Measurements from ENCODE around the gene ENO2. TPM values are rescaled to one million over a fixed set of nuclear protein-coding genes. Genes with fewer than 3 reads are reported as not detected.

The ENO2 gene
- total RNA-seq, 1 experiment from 2014 or later: 166 TPM

DNA sequence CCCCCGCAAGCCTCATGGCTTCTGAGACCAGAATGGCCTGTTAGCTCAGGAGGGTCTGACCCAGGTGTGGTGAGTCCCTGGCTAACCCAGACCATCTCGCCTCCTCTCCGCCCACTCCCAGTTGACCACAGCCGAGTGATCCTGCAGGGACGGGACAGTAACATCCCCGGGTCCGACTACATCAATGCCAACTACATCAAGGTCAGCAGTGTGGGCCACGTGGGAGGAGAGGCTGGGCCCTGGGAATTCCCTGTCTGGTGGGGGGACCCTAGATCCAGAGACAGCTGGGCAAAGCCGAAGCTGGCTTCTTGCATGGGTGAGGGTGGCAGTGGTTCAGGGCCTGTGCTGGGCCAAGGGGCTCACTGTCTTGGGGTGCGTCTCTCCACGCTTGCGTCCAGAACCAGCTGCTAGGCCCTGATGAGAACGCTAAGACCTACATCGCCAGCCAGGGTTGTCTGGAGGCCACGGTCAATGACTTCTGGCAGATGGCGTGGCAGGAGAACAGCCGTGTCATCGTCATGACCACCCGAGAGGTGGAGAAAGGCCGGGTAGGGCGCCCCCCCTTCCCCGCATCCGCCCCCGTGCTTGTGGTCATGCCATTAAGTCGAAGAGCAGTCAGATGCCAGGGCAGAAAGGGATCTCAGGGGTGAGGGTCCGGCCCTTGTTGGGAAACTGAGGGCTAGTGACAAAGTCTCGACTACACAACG lies 41.8 kb downstream of the ENO2 start:
- H2BK15ac ChIP-seq (ENCODE audit: low read depth, low read length): no peak overlapping the region
- no peak overlapping the region for H3K4me3 Mint-ChIP-seq
- no peaks in the 10 kb centered on the region for H3K9me3 Mint-ChIP-seq
- DNase-seq: no peak
- no peak overlapping the region for H3K14ac ChIP-seq (ENCODE audit: insufficient read depth, low read length)
- no peak overlapping the region for H3K18ac ChIP-seq (ENCODE audit: insufficient read length, low read depth, low read length)
- H4K5ac ChIP-seq (ENCODE audit: insufficient read length, low read depth, low read length): no peak overlapping the region
- no peaks in the 10 kb centered on the region for H3K79me2 ChIP-seq (ENCODE audit: insufficient read depth, low read length)
- H4K20me1 ChIP-seq (ENCODE audit: control insufficient read depth, insufficient read depth, insufficient read length): no peaks in the 10 kb centered on the region
- no peak overlapping the region for H3K9ac ChIP-seq (ENCODE audit: extremely low read depth, insufficient read length, low read length)
- H3K56ac ChIP-seq (ENCODE audit: insufficient read length, low read depth, low read length): no peak overlapping the region
- no peak overlapping the region for H3K23ac ChIP-seq (ENCODE audit: insufficient read length, low read depth, low read length)
- H2BK20ac ChIP-seq (ENCODE audit: low read depth, low read length, poor library complexity, severe bottlenecking): no peak overlapping the region
- no peaks in the 10 kb centered on the region; the same call in 1 of the 2 replicates for H3K27me3 Mint-ChIP-seq (ENCODE audit: low read depth)
- no peak overlapping the region for H3K27ac ChIP-seq (ENCODE audit: insufficient read length, low read depth, low read length)
- no peak overlapping the region for H4K8ac ChIP-seq (replicated peaks; ENCODE audit: insufficient read length, low read depth, low read length)
- H2BK12ac ChIP-seq (ENCODE audit: insufficient read length, low read depth, low read length): no peak overlapping the region
- no peak overlapping the region for H2BK120ac ChIP-seq (ENCODE audit: low read depth, low read length, poor library complexity, severe bottlenecking)
- H2BK5ac ChIP-seq (ENCODE audit: insufficient read length, low read length): no peak overlapping the region
- H3K4me1 ChIP-seq (ENCODE audit: insufficient read depth, low read length): peaks cover 2% of the 10 kb centered on the region; the same call in 1 of the 2 replicates
- H3K23me2 ChIP-seq (ENCODE audit: insufficient read length, low read depth, low read length, poor library complexity, severe bottlenecking): peaks cover under 1% of the 10 kb centered on the region
- TF ChIP-seq, protein P1, sequence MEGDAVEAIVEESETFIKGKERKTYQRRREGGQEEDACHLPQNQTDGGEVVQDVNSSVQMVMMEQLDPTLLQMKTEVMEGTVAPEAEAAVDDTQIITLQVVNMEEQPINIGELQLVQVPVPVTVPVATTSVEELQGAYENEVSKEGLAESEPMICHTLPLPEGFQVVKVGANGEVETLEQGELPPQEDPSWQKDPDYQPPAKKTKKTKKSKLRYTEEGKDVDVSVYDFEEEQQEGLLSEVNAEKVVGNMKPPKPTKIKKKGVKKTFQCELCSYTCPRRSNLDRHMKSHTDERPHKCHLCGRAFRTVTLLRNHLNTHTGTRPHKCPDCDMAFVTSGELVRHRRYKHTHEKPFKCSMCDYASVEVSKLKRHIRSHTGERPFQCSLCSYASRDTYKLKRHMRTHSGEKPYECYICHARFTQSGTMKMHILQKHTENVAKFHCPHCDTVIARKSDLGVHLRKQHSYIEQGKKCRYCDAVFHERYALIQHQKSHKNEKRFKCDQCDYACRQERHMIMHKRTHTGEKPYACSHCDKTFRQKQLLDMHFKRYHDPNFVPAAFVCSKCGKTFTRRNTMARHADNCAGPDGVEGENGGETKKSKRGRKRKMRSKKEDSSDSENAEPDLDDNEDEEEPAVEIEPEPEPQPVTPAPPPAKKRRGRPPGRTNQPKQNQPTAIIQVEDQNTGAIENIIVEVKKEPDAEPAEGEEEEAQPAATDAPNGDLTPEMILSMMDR (conservative IDR thresholded peaks at IDR 0.05): no peak
- no CpG with 5 or more reads among the region's 28 CpGs for WGBS (ENCODE audit: extremely low coverage, insufficient read length, low lambda C conversion rate)
- no peak overlapping the region for H2AFZ ChIP-seq (ENCODE audit: low read length)
- no peak overlapping the region for H4K91ac ChIP-seq (ENCODE audit: insufficient read length, low read depth, low read length)
- H3K36me3 Mint-ChIP-seq (ENCODE audit: insufficient read depth in 1 of 3, low read depth in 3 of 3): peaks cover 0 to 6% (median 0%) of the 10 kb centered on the region in 3 experiments; a peak in 4 of 7 replicates
- peaks cover 23 to 37% of the 10 kb centered on the region in 2 experiments for H3K4me1 Mint-ChIP-seq
- H3K79me1 ChIP-seq (ENCODE audit: insufficient read depth, low read depth, low read length, poor library complexity, severe bottlenecking): no peaks in the 10 kb centered on the region
- H3K9me3 ChIP-seq (ENCODE audit: control insufficient read depth, low read depth, low read length): no peaks in the 10 kb centered on the region
- no peak overlapping the region for H3T11ph ChIP-seq (ENCODE audit: low read length)
- H3K4ac ChIP-seq (ENCODE audit: low read depth, low read length): no peak overlapping the region
- H3K4me2 ChIP-seq (ENCODE audit: insufficient read depth, insufficient read length, low read length): no peak overlapping the region
- H2AK5ac ChIP-seq (ENCODE audit: insufficient read length, low read length): no peak overlapping the region
- H3K27ac Mint-ChIP-seq: no peak overlapping the region
- H3K27me3 ChIP-seq (ENCODE audit: insufficient read depth, low read length): no peaks in the 10 kb centered on the region

Measured in H9 (cell line).